HEK293 (cell line): ENCODE data around the gene PRAMEF10.

Experiments used
- CTCF ChIA-PET: fragments of 350-600 bp; formaldehyde crosslinking; extraction: SDS; loops from one replicate; lab custom pipeline; 2021; ENCODE audit warnings: antibody characterized with exemption; lab: Yijun Ruan, JAX
- POLR2A ChIA-PET: fragments of 300-600 bp; formaldehyde crosslinking; extraction: SDS; loops from one replicate; lab custom pipeline; 2020; ENCODE audit warnings: antibody characterized with exemption, inconsistent platforms; lab: Yijun Ruan, JAX
- H3K27ac ChIP-seq: fragments of 200-500 bp; sonication (Bioruptor generic); 2 replicates; pipeline ENCODE4 v1.5.1; 2014; ENCODE audit warnings: low read depth, low read length, control low read depth, inconsistent platforms; ENCODE audit errors: extremely low read depth
- H3K36me3 ChIP-seq, 2 experiments: fragments of 200-500 bp in 1 of 2; sonication (Bioruptor generic) in 1 of 2; 1 replicate in 1 of 2; 2 replicates in 1 of 2; pipeline ENCODE4 v1.5.1; 2014 to 2017; ENCODE audit warnings: inconsistent platforms in 2 of 2, low read length in 2 of 2; ENCODE audit not compliant: control insufficient read depth in 2 of 2, insufficient read depth in 1 of 2
- H3K4me1 ChIP-seq: fragments of 200-500 bp; sonication (Bioruptor generic); 2 replicates; pipeline ENCODE4 v1.5.1; 2014; ENCODE audit warnings: mild to moderate bottlenecking, low read length, inconsistent platforms; ENCODE audit not compliant: control insufficient read depth, insufficient read depth
- H3K4me3 ChIP-seq: 2 replicates; pipeline ENCODE4 v1.5.1; 2011; ENCODE audit warnings: low read depth, mild to moderate bottlenecking, control low read depth, low read length, moderate library complexity
- H3K9me3 ChIP-seq: fragments of 200-500 bp; sonication (Bioruptor generic); 2 replicates; pipeline ENCODE4 v1.5.1; 2014; ENCODE audit warnings: low read depth, low read length, inconsistent platforms; ENCODE audit not compliant: control insufficient read depth, insufficient read depth
- INSM2 ChIP-seq: fragments of 450-650 bp; formaldehyde crosslinking; IDR thresholded peaks from 2 replicates; pipeline ENCODE4 v1.5.1; 2016; ENCODE audit warnings: missing biosample characterization, missing genetic modification characterization
- KLF8 ChIP-seq: fragments of 450-650 bp; formaldehyde crosslinking; IDR thresholded peaks from 2 replicates; pipeline ENCODE4 v1.5.1; 2016; ENCODE audit warnings: missing biosample characterization, missing genetic modification characterization
- PBX3 ChIP-seq: sonication (generic); formaldehyde crosslinking; IDR thresholded peaks from 2 replicates; pipeline ENCODE4 v1.8.1; 2022; ENCODE audit warnings: mild to moderate bottlenecking, moderate library complexity, missing genetic modification reagents
- PRDM1 ChIP-seq: fragments of 450-650 bp; formaldehyde crosslinking; IDR thresholded peaks from 2 replicates; pipeline ENCODE4; 2016; ENCODE audit warnings: missing biosample characterization, missing genetic modification characterization
- PRDM10 ChIP-seq: fragments of 450-650 bp; formaldehyde crosslinking; IDR thresholded peaks from 2 replicates; pipeline ENCODE4 v1.5.1; 2016; ENCODE audit warnings: missing biosample characterization, missing genetic modification characterization
- ZBTB1 ChIP-seq: fragments of 450-650 bp; formaldehyde crosslinking; IDR thresholded peaks from 2 replicates; pipeline ENCODE4 v1.5.1; 2016; ENCODE audit warnings: missing biosample characterization, missing genetic modification characterization
- ZBTB21 ChIP-seq: fragments of 450-650 bp; formaldehyde crosslinking; IDR thresholded peaks from 2 replicates; pipeline ENCODE4 v1.5.1; 2017; ENCODE audit warnings: missing biosample characterization, missing genetic modification characterization
- ZNF10 ChIP-seq: fragments of 450-650 bp; formaldehyde crosslinking; IDR thresholded peaks from 2 replicates; pipeline ENCODE4 v1.5.1; 2017; ENCODE audit warnings: missing biosample characterization, missing genetic modification characterization
- ZNF132 ChIP-seq: fragments of 450-650 bp; formaldehyde crosslinking; IDR thresholded peaks from 2 replicates; pipeline ENCODE4 v1.5.1; 2017; ENCODE audit warnings: missing biosample characterization, missing genetic modification characterization, borderline replicate concordance
- ZNF138 ChIP-seq: fragments of 450-650 bp; formaldehyde crosslinking; IDR thresholded peaks from 2 replicates; pipeline ENCODE4 v1.5.1; 2016; ENCODE audit warnings: missing biosample characterization, missing genetic modification characterization, borderline replicate concordance
- ZNF140 ChIP-seq: fragments of 450-650 bp; formaldehyde crosslinking; IDR thresholded peaks from 2 replicates; pipeline ENCODE4 v1.5.1; 2016; ENCODE audit warnings: missing biosample characterization, missing genetic modification characterization
- ZNF146 ChIP-seq: fragments of 450-650 bp; formaldehyde crosslinking; IDR thresholded peaks from 2 replicates; pipeline ENCODE4 v1.5.1; 2016; ENCODE audit warnings: missing biosample characterization, missing genetic modification characterization
- ZNF2 ChIP-seq: fragments of 450-650 bp; formaldehyde crosslinking; IDR thresholded peaks from 2 replicates; pipeline ENCODE4 v1.5.1; 2016; ENCODE audit warnings: missing biosample characterization, missing genetic modification characterization
- ZNF266 ChIP-seq: fragments of 450-650 bp; formaldehyde crosslinking; IDR thresholded peaks from 2 replicates; pipeline ENCODE4 v1.5.1; 2016; ENCODE audit warnings: missing biosample characterization, missing genetic modification characterization, low read depth
- ZNF280D ChIP-seq: fragments of 450-650 bp; formaldehyde crosslinking; IDR thresholded peaks from 2 replicates; pipeline ENCODE4 v1.5.1; 2016; ENCODE audit warnings: missing biosample characterization, missing genetic modification characterization
- ZNF335 ChIP-seq: fragments of 450-650 bp; formaldehyde crosslinking; conservative IDR thresholded peaks from 2 replicates; pipeline ENCODE4 v1.5.1; 2016; ENCODE audit warnings: missing biosample characterization, missing genetic modification characterization
- ZNF341 ChIP-seq: fragments of 450-650 bp; formaldehyde crosslinking; IDR thresholded peaks from 2 replicates; pipeline ENCODE4; 2016; ENCODE audit warnings: low read depth, missing biosample characterization, missing genetic modification characterization
- ZNF350 ChIP-seq: fragments of 450-650 bp; formaldehyde crosslinking; IDR thresholded peaks from 2 replicates; pipeline ENCODE4 v1.5.0; 2017; ENCODE audit warnings: missing biosample characterization, mild to moderate bottlenecking, missing genetic modification characterization
- ZNF37A ChIP-seq: fragments of 450-650 bp; IDR thresholded peaks from 2 replicates; pipeline ENCODE4 v1.5.1; 2018; ENCODE audit warnings: missing biosample characterization, missing genetic modification characterization
- ZNF394 ChIP-seq: fragments of 450-650 bp; formaldehyde crosslinking; IDR thresholded peaks from 2 replicates; pipeline ENCODE4 v1.5.1; 2016; ENCODE audit warnings: missing biosample characterization, missing genetic modification characterization, mild to moderate bottlenecking, moderate library complexity, borderline replicate concordance
- ZNF404 ChIP-seq: fragments of 450-650 bp; formaldehyde crosslinking; IDR thresholded peaks from 2 replicates; pipeline ENCODE4 v1.5.1; 2017; ENCODE audit warnings: missing biosample characterization, missing genetic modification characterization
- ZNF561 ChIP-seq: fragments of 450-650 bp; IDR thresholded peaks from 2 replicates; pipeline ENCODE4 v1.5.1; 2018; ENCODE audit warnings: missing biosample characterization, missing genetic modification characterization, borderline replicate concordance
- ZNF596 ChIP-seq: fragments of 450-650 bp; IDR thresholded peaks from 2 replicates; pipeline ENCODE4 v1.5.0; 2018; ENCODE audit warnings: missing biosample characterization, mild to moderate bottlenecking, missing genetic modification characterization, moderate library complexity
- ZNF660 ChIP-seq: fragments of 450-650 bp; IDR thresholded peaks from 2 replicates; pipeline ENCODE4 v1.5.1; 2018; ENCODE audit warnings: missing biosample characterization, mild to moderate bottlenecking, missing genetic modification characterization
- ZNF785 ChIP-seq: fragments of 450-650 bp; formaldehyde crosslinking; IDR thresholded peaks from 2 replicates; pipeline ENCODE4 v1.5.1; 2016; ENCODE audit warnings: missing biosample characterization, missing genetic modification characterization
- ZSCAN23 ChIP-seq: fragments of 450-650 bp; formaldehyde crosslinking; IDR thresholded peaks from 2 replicates; pipeline ENCODE4 v1.5.1; 2016; ENCODE audit warnings: missing biosample characterization, missing genetic modification characterization
- ZSCAN30 ChIP-seq: fragments of 450-650 bp; IDR thresholded peaks from 2 replicates; pipeline ENCODE4 v1.5.1; 2018; ENCODE audit warnings: missing biosample characterization, mild to moderate bottlenecking, missing genetic modification characterization, moderate library complexity
- TF ChIP-seq, protein P1 (sequence below): fragments of 450-650 bp; formaldehyde crosslinking; IDR thresholded peaks from 2 replicates; pipeline ENCODE4 v1.5.1; 2016; ENCODE audit warnings: missing biosample characterization, missing genetic modification characterization

Gene PRAMEF10

DNA sequence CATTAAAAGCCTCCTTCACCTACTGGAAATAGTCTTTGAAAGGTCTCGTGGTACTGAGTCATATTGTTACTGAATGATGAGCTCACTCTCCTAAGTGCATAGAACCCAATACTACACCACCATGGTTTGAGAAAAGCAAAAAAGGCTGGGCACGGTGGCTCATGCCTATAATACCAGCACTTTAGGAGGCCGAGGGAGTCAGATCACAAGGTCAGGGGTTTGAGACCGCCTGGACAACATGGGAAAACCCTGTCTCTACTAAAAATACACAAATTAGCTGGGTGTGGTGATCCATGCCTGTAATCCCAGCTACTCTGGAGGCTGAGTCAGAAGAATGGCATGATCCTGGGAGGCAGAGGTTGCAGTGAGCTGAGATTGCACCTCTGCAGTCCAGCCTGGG is 46.3 kb downstream of the PRAMEF10 start:
- H3K4me3 ChIP-seq, result no peak overlapping the region
- H3K9me3 ChIP-seq, result no peaks in the 10 kb centered on the region
- ChIA-PET CTCF (no interaction called here), POLR2A (no interaction called here)
- no peak overlapping the region for H3K27ac ChIP-seq
- H3K4me1 ChIP-seq, result no peaks in the 10 kb centered on the region
- H3K36me3 ChIP-seq, result no peaks in the 10 kb centered on the region
- TF ChIP-seq PRDM1 (tag by site-specific recombination) (no peak), ZNF596 (tag by site-specific recombination) (no peak), ZNF280D (no peak), ZBTB21 (tag by site-specific recombination) (0 out of 2 replicates have a peak, but pooled peaks have one; percentile 32), ZSCAN23 (tag by site-specific recombination) (no peak), ZNF138 (tag by site-specific recombination) (no peak), ZNF37A (tag by site-specific recombination) (no peak), ZNF561 (no peak), ZNF132 (tag by site-specific recombination) (no peak), ZNF335 (tag by site-specific recombination) (0 out of 2 replicates have a peak, but pooled peaks have one; percentile 14), ZNF266 (tag by site-specific recombination) (no peak), ZNF404 (no peak), ZNF341 (no peak), ZSCAN30 (tag by site-specific recombination) (no peak), ZBTB1 (no peak), ZNF785 (tag by site-specific recombination) (no peak), ZNF394 (tag by site-specific recombination) (peak; percentile 48; the same call in 1 of the 2 replicates), PRDM10 (0 out of 2 replicates have a peak, but pooled peaks have one; percentile 10), KLF8 (tag by site-specific recombination) (0 out of 2 replicates have a peak, but pooled peaks have one; percentile 31), ZNF2 (tag by site-specific recombination) (no peak), PBX3 (no peak), ZNF140 (tag by site-specific recombination) (no peak), ZNF10 (tag by site-specific recombination) (peak; percentile 77; the same call in 1 of the 2 replicates), ZNF146 (no peak), INSM2 (tag by site-specific recombination) (no peak), ZNF350 (no peak), ZNF660 (tag by site-specific recombination) (0 out of 2 replicates have a peak, but pooled peaks have one; percentile 27)
- TF ChIP-seq, protein P1, sequence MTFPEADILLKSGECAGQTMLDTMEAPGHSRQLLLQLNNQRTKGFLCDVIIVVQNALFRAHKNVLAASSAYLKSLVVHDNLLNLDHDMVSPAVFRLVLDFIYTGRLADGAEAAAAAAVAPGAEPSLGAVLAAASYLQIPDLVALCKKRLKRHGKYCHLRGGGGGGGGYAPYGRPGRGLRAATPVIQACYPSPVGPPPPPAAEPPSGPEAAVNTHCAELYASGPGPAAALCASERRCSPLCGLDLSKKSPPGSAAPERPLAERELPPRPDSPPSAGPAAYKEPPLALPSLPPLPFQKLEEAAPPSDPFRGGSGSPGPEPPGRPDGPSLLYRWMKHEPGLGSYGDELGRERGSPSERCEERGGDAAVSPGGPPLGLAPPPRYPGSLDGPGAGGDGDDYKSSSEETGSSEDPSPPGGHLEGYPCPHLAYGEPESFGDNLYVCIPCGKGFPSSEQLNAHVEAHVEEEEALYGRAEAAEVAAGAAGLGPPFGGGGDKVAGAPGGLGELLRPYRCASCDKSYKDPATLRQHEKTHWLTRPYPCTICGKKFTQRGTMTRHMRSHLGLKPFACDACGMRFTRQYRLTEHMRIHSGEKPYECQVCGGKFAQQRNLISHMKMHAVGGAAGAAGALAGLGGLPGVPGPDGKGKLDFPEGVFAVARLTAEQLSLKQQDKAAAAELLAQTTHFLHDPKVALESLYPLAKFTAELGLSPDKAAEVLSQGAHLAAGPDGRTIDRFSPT (tag by site-specific recombination), result 0 out of 2 replicates have a peak, but pooled peaks have one; percentile 23
